GM12865 (cell line): ENCODE results near the gene PTPRN2.

Experiments
- DNase-seq: peaks from one replicate; pipeline ENCODE4 v3.0.0; 2010; ENCODE audit warnings: low read depth
- H3K4me3 ChIP-seq: 2 replicates; pipeline ENCODE4 v1.5.1; 2011; ENCODE audit warnings: mild to moderate bottlenecking, low read depth, low read length, control low read depth
- CTCF ChIP-seq: IDR thresholded peaks from 2 replicates; pipeline ENCODE4 v1.5.1; 2011; ENCODE audit warnings: low read length, control low read depth, low read depth, inconsistent platforms; ENCODE audit not compliant: insufficient read depth; ENCODE audit errors: missing control alignments

PTPRN2 gene

DNA sequence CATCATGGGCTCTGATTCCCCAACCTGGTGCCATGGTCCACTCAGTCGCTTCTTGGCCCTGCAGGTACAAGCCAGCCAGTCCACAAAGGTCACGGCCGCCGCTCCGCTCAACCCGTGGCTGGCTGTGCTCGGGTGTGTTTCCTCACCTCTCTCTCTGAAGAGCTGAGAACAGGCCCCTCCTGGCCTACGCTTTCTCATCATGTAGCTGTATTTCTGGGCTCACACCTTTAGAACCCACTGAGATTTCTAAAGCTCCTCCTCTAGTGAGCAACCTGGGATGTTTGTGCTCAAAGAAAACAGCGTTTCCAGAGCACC is 30.2 kb downstream of the PTPRN2 start:
- no peak for TF ChIP-seq CTCF
- no peak for DNase-seq
- no peak overlapping the region for H3K4me3 ChIP-seq

GRCh38 chr7:158556721-158557440 is 30.7 kb downstream of the PTPRN2 start:
- DNase-seq = no peak
- no peak for TF ChIP-seq CTCF
- no peak overlapping the region for H3K4me3 ChIP-seq

GRCh38 chr7:158555034-158555520 is 32.5 kb downstream of the PTPRN2 start:
- no peak for TF ChIP-seq CTCF
- DNase-seq = no peak
- H3K4me3 ChIP-seq = no peak overlapping the region

DNA sequence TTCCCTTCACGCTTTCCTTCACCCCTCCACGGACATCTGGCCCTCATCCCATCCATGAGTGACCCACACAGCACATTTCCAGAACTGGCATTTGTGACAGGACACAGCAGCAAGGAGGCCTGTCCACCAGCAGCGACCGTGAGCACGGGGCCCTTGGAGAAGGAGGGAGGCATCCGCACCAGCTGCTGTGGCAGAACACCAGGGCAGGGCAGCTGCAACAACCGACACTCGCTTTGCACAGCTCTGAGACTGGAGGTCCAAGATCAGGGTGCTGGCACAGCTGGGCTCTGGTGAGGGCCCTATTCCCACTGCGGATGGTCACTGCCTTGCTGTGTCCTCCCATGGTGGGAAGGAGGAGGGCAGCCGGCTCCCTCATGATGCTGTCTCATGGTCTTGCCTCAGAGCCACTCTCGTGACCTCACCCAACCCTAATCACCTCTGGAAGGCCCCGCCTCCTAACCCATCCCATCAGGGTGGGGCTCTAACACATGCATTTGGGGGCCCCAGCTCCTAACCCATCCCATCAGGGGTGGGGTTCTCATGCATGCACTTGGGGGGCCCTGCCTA is 36.7 kb downstream of the PTPRN2 start:
- H3K4me3 ChIP-seq = no peak overlapping the region
- no peak for DNase-seq
- TF ChIP-seq CTCF = no peak

DNA sequence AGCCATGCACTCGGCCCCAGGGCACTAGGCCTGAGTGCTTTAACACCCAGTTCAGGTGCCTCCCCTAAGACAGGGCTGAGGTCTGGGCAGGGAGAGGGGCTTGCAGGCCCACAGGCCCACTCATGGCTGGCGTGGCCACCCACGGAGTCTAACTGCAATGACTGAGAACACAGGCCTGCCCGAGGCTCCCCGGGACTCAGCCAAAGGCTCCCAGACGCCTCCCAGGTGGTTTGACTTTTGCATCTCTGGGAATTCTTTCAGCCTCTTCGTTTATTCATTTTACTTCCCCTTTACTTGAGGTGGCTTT is 37.3 kb downstream of the PTPRN2 start:
- no peak for DNase-seq
- no peak for TF ChIP-seq CTCF
- H3K4me3 ChIP-seq = no peak overlapping the region

GRCh38 chr7:158549616-158550393 is 37.8 kb downstream of the PTPRN2 start:
- DNase-seq = no peak
- H3K4me3 ChIP-seq = no peak overlapping the region
- TF ChIP-seq CTCF = no peak
